ENCODE measurements around the gene MINAR1.

GRCh38 chr15:79402136-79402535, 30.0 kb upstream of the MINAR1 start:
- TF ChIP-seq CTCF (IDR thresholded peaks at IDR 0.05; ENCODE audit: insufficient read depth, low read depth, low read length), result no peak
- no peak for TF ChIP-seq EZH2 (IDR thresholded peaks at IDR 0.05; ENCODE audit: insufficient read depth, low read length)

Measured in astrocyte (in vitro differentiated cells and primary cell).